HEK293T (cell line): Measurements from ENCODE around the gene TTBK1.

Experiments
- ARNT ChIP-seq: fragments of 450-650 bp; IDR thresholded peaks from 2 replicates; pipeline ENCODE4 v1.6.1; 2017; ENCODE audit warnings: mild to moderate bottlenecking
- BHLHE40 ChIP-seq: fragments of 450-650 bp; IDR thresholded peaks from 2 replicates; pipeline ENCODE4 v1.6.1; 2016; ENCODE audit warnings: mild to moderate bottlenecking, moderate library complexity, borderline replicate concordance
- ELF4 ChIP-seq: fragments of 450-650 bp; IDR thresholded peaks from 2 replicates; pipeline ENCODE4 v1.6.1; 2017; ENCODE audit warnings: antibody characterized with exemption
- FOXK2 ChIP-seq: fragments of 450-650 bp; IDR thresholded peaks from 2 replicates; pipeline ENCODE4 v1.6.1; 2016; ENCODE audit warnings: mild to moderate bottlenecking
- L3MBTL2 ChIP-seq: fragments of 450-650 bp; conservative IDR thresholded peaks from 2 replicates; pipeline ENCODE4 v1.6.1; 2016; ENCODE audit warnings: mild to moderate bottlenecking
- SP1 ChIP-seq: fragments of 450-650 bp; IDR thresholded peaks from 2 replicates; pipeline ENCODE4 v1.6.1; 2017
- SUZ12 ChIP-seq: fragments of 450-650 bp; IDR thresholded peaks from 2 replicates; pipeline ENCODE4 v1.6.1; 2016; ENCODE audit warnings: mild to moderate bottlenecking
- TF ChIP-seq, protein P1 (sequence below): fragments of 450-650 bp; IDR thresholded peaks from 2 replicates; pipeline ENCODE4 v1.6.1; 2016

DNA sequence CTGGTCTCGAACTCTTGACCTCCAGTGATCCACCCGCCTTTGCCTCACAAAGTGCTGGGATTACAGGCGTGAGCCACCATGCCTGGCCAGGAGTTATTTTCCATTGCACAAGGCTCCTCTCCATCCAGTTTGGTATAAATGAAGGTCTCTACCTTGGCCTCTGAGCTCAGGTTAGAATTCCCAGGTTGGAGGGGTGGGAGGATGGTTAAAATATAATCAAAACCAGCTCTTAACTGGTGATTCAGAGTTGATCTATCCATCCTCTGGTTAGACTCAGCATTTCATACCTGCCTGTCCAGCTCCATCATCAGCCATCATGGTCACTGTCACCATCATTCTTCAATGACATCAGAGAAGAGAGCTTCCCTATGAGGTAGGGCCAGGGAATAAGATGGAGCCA is 52.2 kb downstream of the TTBK1 start:
- TF ChIP-seq BHLHE40 (no peak), SP1 (no peak), ARNT (no peak), L3MBTL2 (no peak), SUZ12 (no peak), ELF4 (no peak), FOXK2 (no peak)
- TF ChIP-seq, protein P1, sequence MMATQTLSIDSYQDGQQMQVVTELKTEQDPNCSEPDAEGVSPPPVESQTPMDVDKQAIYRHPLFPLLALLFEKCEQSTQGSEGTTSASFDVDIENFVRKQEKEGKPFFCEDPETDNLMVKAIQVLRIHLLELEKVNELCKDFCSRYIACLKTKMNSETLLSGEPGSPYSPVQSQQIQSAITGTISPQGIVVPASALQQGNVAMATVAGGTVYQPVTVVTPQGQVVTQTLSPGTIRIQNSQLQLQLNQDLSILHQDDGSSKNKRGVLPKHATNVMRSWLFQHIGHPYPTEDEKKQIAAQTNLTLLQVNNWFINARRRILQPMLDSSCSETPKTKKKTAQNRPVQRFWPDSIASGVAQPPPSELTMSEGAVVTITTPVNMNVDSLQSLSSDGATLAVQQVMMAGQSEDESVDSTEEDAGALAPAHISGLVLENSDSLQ: no peak
